Measurements from ENCODE around the gene GAL3ST1. TPM values are rescaled to one million over a fixed set of nuclear protein-coding genes. Genes with fewer than 3 reads are reported as not detected.

Gene GAL3ST1
- total and polyA plus RNA-seq, 10 of the 15 experiments (the other 5 are each of a cell fraction or from before 2014, with no cell fraction given) = not detected

GRCh38 chr22:30609260-30610185 is 35.1 kb upstream of the GAL3ST1 start (continued):
- TF ChIP-seq ZNF24 (IDR thresholded peaks at IDR 0.05) (no peak), ASH2L (IDR thresholded peaks at IDR 0.05; ENCODE audit: borderline replicate concordance, low read depth) (no peak), MEF2B (IDR thresholded peaks at IDR 0.05; ENCODE audit: partially characterized antibody, poor library complexity, severe bottlenecking) (peak; percentile 26), NR2C1 (IDR thresholded peaks at IDR 0.05) (no peak), SRF (IDR thresholded peaks at IDR 0.05; ENCODE audit: low read depth in 2 of 2, low read length in 2 of 2) (0 out of 4 replicates have a peak, but pooled peaks of 1 of the 2 experiments have one; percentile 19), ZNF384 (IDR thresholded peaks at IDR 0.05; ENCODE audit: borderline replicate concordance, low read depth, low read length) (0 out of 2 replicates have a peak, but pooled peaks have one; percentile 1), ETV6 (conservative IDR thresholded peaks at IDR 0.05 in 1 of 2, IDR thresholded peaks at IDR 0.05 in 1 of 2; ENCODE audit: borderline replicate concordance in 1 of 2, low read depth in 1 of 2) (peak in 1 of 2 experiments; percentile 76; a peak in 2 of 4 replicates), EGR1 (IDR thresholded peaks at IDR 0.05; ENCODE audit: borderline replicate concordance in 1 of 2, low read depth in 2 of 2, low read length in 2 of 2) (peak in 1 of 2 experiments; percentile 33; a peak in 1 of 3 replicates), CHD2 (IDR thresholded peaks at IDR 0.05; ENCODE audit: borderline replicate concordance, low read depth, low read length) (peak; percentile 49; the same call in 1 of the 2 replicates), ZNF274 (IDR thresholded peaks at IDR 0.05; ENCODE audit: insufficient read depth, insufficient read length) (no peak), SPI1 (IDR thresholded peaks at IDR 0.05; ENCODE audit: borderline replicate concordance, insufficient read depth, low read depth, low read length) (peak; percentile 39; the same call in 1 of the 2 replicates), CREB1 (IDR thresholded peaks at IDR 0.05; ENCODE audit: low read depth) (peak; percentile 49; the same call in 1 of the 2 replicates), IKZF1 (conservative IDR thresholded peaks at IDR 0.05) (peak; percentile 95), TBL1XR1 (IDR thresholded peaks at IDR 0.05; ENCODE audit: low read depth, low read length) (0 out of 2 replicates have a peak, but pooled peaks have one; percentile 29), ATF2 (IDR thresholded peaks at IDR 0.05; ENCODE audit: low read length) (peak; percentile 68; the same call in 1 of the 2 replicates), MXI1 (IDR thresholded peaks at IDR 0.05; ENCODE audit: low read depth, low read length) (no peak), DPF2 (IDR thresholded peaks at IDR 0.05) (peak; percentile 46; the same call in 1 of the 2 replicates), BACH1 (IDR thresholded peaks at IDR 0.05; ENCODE audit: borderline replicate concordance) (peak; percentile 39; the same call in 1 of the 2 replicates), SMAD5 (IDR thresholded peaks at IDR 0.05; ENCODE audit: low read depth) (no peak), CREM (IDR thresholded peaks at IDR 0.05; ENCODE audit: low read depth) (peak; percentile 62; the same call in 1 of the 2 replicates), RELA (IDR thresholded peaks at IDR 0.05; ENCODE audit: borderline replicate concordance, partially characterized antibody) (no peak), TAF1 (IDR thresholded peaks at IDR 0.05; ENCODE audit: borderline replicate concordance, low read depth, low read length) (0 out of 2 replicates have a peak, but pooled peaks have one; percentile 5), ZNF687 (IDR thresholded peaks at IDR 0.05) (peak; percentile 60; the same call in 1 of the 2 replicates), EED (IDR thresholded peaks at IDR 0.05; ENCODE audit: low read depth) (peak; percentile 97)

Data from GM12878 (cell line).